Middle frontal gyrus (tissue), 1 donor: Measurements from ENCODE around the gene NR2F1-AS1.
"Not testable (repeated sequence)": the region's sequence is repeated elsewhere in the genome, so short reads cannot be mapped to it uniquely, and the experiment has no call there.

ENCODE experiments used
- DNase-seq: peaks from one replicate; pipeline ENCODE4 v3.0.0-alpha.2; 2015; ENCODE audit warnings: low spot score; ENCODE audit errors: extremely low spot score

NR2F1-AS1 gene

DNA sequence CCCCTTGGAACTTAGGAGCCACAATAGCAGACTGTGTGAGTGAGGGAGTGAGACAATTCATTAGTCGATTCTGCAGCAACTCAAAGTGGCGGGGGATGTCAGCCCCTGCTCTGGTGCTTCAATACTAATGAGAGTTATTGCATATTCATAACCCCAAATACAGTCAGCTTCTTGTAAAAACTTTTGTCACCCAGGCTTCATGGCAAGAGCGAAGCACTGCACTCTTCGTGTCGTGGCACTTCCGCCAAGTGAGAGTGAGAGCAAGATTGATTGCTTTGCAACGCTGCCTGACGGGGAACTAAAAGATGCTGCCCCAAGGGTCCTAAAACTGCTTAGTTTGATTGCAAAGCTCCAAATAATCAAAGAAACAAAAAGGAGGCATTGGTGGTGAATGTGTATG is 150.9 kb downstream of the NR2F1-AS1 start:
- DNase-seq, result no peak

DNA sequence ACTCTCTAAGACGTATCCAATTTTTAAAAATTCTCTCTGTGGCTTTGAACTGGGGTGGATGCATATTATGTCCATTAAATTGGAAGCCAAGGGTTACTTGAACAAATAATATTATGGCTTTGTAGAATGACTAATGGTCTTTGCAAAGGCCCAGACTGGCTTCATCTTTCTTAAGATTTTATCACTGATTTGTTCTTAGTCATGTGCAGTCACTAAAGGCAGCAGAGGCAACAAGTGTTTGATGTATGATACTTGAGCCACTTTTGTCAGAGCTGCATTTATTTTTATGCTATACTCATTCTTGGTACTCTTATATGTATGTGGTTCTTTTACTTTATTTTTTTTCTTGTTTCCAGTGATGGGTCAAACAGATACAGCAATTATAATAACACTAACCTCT is 152.2 kb downstream of the NR2F1-AS1 start:
- DNase-seq, result no peak

DNA sequence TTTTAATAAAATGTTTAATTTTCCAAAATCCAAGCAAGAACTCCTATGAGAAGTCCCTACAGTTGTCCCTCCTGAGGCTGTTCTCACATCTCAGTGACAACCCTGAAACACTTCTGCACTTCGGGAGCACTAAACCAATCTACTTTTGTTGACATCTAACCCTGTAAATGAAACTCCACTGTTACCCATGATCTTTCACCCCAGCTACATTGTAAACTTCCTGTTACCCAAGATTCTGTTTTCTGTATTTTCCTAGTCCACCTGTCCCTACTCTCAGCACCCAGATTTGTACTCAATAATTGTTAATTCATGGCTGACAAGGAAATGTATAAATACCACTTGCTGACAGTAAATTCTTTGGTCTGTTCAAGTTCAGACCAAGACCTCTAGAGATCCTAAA is 153.7 kb downstream of the NR2F1-AS1 start:
- no peak for DNase-seq

DNA sequence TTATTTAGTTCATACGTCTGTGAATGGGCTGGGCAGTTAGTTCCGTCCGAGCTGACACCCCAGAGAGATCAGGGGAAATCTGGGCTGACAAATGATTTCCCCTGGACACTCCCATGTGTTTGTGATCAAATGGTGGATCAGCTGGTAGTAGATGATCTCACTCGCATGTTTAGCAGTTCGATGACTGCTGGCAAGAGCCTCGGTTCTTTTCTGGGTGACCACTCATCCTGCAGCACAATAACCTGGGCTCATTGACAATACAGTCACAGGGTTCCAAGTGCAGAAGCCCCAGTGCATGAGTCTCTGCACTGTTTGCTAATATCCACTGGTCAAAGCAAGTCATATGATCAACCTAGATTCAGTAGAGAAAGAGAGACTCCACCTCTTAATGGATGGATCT is 155.9 kb downstream of the NR2F1-AS1 start:
- no peak for DNase-seq

DNA sequence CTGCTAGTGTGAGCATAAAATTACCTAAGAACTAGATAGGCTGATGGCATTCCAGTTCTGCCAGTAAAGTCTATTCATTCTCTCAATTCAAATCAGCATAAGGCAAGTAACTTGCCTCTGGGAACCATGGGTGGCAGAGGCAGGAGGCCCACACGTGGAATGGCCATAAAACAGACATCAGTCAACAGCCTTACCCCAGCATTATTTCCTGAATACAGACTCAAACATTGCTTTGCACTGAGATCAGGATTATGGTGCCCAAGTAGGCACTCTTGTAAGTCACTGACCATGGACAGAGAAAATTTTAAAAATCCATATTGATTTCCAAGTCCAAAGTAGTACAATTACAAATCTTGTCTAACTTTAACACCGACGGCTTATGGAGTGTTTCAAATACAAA is 157.7 kb downstream of the NR2F1-AS1 start:
- no peak for DNase-seq

DNA sequence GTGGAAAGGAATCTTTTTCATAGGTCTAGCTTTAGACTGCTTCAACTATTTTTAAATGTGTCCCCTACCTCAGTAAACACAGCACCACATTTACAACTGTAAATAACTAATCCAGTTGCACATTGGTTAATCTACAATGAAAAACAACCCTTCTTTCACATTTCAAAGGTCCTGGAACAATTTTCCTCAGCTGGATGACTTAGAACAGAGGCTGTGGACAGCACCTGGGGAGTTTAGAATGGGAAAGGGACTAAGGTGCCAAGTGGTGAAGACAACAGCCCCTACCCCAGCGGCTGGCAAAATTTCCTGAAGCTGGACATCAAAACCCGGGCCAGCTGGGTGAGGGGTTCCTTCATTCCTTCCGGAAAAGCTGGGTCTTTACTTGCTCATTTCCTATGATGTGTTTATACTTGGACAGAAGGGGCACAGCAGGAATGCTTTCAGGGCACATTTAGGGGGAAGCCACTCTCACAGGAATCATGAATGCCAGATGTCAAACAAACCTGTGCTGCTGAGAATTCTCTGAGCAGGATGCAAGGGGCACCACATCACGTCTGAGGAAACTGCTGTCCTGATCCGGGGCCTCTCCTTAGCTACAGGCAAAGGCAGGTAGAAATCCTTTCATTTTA is 158.3 kb downstream of the NR2F1-AS1 start:
- DNase-seq, result no peak

DNA sequence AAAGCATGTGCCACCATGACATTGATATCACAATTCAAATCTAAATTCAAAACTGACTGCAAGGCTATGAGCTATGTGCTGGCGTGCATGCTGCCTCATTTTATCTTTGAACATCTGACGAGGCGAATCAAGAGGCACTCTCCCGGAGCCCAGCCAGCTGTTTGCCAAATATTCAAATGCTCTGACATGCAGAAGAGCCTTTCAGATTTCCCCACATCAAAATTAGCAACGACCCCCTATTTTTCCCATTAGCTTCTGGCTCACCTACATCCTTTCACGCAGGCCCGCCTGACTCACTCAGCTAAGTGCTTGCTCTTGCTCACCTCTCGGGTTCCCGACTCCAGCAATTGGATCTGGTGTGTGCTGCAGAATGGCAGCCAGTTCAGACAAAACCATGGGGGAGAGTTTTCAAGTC is 159.0 kb downstream of the NR2F1-AS1 start:
- DNase-seq, result no peak

DNA sequence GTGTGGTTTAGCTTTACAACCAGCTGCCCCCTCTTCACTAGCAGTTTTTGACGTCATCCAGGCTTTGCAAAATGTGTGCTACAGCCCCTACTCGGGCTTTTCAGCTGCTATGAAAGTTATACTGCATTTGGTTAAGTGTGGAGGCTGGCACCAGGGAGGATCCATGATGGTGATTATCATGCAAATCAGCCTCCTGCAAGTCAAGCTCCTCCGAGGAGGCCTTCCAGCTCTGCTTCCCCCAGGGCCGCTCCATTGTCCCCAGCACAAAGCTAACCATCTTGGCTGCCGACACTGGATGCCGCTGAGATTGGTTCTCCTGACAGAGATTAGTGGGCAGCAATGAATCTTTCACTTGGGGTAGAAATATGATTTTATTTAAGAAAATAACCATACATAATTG is 159.6 kb downstream of the NR2F1-AS1 start:
- no peak for DNase-seq

DNA sequence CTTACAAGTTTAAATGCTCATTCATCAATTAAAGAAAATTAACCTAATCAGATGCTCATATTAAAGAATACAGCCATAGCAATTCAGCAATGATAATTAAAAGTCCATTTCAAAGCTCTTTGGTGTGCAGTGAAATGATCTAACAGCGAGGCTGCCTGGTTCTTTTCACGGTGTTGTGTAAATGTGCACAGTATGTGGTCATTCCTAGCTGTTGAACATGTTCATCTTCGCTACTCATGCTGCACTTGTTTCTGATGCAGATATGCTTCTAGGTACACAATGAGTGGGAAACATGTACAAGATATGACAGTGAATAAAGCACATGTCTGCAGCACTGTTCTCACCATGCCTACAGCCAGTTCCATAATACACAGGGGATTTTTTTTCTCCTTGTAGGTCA is 163.5 kb downstream of the NR2F1-AS1 start:
- DNase-seq, result no peak

DNA sequence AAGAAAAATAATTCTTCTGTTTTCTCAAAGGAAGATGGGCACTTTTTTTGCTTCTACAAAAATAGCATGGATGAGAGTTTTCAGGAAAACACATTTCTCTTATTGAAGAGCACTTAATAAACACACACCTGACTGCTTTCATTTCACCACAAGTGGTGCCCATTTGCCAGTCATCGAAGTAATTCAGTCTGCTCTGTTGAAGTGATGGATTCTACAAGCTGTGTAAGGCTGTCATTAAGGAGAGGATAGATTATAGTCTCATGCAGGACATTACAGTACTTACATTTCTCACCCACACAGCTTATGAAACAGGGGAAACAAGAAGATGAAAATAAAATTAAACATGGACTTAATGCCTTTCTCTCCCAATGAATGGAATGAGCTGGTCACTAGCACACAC is 165.2 kb downstream of the NR2F1-AS1 start:
- no peak for DNase-seq

DNA sequence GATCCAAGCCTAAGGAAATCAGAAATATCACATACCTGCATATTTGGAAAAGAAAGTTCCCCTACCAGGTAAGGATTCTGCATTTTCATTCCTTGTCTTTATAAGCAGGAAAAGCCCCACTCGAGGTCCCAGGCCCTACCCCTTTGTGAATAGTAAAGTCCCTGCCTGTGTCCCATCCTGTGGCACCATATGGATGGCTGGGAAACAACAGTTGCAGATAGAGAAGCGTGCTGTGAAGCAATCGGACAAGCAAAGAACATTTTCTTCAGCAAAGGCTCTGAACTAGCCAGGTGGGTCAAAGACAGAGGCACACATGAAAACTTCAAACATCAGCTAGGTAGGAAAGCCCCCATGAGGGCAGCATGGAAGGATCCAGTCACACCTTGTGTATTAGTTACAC is 169.3 kb downstream of the NR2F1-AS1 start:
- DNase-seq, result no peak

DNA sequence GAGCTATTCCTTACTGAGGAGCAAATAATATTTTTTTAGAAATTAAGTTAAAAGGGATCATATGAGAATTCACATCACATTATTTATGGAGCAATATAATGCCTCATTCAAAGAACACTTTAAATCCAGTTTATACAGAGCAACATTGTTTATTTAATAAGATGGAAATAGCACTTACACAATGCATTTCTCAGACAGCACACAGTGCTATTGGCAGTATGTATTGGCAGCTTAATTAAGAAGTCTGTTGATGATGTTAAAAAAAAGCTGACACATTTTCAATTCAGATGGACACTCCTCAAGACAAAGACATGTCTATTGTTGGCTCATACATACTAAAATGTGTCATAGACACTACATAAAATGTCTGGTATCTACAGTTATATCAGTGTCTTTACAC is 171.3 kb downstream of the NR2F1-AS1 start:
- DNase-seq, result no peak

DNA sequence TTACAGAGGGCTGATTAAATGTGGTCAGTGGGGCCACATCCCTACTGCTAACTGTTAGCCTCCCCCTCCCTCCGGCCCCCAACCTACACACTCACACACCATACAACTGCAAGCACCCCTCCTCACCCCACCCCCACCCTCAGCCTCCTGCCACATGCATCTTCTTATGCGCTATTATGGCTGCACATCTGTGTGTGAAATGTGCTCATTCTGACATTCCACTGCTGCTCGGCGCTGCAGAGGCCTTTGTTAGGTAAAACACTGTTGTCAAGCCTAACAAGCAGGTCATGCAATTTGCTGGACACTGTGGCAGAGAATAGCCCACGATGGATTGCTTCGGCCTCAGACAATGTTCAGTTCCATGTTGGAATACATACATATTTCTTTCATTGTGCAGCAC is 173.6 kb downstream of the NR2F1-AS1 start:
- no peak for DNase-seq

DNA sequence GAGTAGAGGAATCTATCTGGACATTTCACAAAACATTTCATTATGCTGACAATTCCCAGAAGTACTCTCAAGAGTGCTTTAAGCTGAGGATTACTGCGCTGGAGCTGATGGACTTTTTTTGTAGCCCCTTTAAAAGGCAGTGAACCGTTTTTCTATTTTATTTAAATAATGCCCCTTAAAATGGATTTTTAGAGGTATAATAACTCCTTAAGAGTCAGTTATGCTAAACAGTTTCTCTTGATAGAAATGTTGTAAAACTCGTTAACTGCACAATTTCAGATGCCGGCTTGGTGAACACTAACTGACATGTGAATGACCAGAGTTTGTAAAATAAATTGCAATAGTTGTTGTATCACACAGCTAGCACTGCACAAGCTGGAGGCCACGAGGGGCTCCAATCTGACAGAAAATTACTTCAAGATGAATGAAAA is 174.0 kb downstream of the NR2F1-AS1 start:
- DNase-seq, result no peak

DNA sequence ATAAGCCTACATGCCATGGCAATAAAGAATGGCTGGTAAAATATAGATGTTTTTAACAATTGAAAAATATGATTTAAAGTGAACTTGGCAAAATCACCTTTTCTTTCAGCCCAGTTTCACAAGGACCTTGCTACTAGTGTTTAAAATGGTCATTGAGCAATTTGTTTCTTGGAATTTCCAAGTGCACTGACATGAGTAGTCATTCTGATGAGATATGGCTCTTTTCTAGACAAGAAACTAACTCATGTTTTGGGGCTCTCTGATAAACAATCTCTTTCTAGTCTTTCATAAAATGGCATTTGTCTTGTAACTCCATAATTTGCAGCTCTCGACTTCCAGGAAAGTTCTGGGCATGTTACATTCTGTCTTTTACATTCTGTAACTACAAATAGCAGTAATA is 176.8 kb downstream of the NR2F1-AS1 start:
- DNase-seq, result no peak

DNA sequence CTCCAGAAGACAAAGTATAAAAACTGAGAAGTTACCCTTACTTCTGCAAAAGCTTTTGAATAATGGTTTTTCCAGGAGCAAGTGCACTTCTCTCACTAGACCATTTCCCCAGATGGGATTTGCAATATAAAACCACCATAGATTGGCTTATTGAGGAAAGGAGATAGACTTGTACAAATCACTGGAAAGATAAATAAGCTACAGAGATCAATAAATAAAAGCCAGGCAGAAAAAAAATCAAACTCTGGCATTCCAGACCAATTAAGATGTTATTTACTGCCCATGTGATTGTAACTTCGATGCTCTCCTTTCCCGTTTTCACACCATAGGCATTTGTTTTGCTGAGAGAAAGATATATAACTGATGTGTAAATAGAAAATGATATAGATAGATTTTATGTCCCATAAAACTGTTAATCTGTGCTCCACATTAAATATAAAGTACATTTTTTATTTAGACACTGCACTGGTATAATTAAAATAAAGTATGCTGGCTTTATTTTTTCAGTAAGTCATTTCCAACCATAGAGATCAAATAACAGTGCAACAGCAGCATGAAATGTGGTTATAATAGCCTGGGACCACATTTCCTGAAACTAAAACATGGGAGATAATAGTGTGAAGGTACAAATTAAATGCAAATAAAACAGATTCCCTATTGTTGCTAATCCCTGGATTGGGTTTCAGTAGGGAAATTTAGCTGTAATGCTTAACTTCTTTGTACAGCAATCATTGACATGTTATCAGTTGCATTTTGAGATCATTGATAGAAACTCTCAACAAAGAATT is 177.7 kb downstream of the NR2F1-AS1 start:
- DNase-seq, result no peak

DNA sequence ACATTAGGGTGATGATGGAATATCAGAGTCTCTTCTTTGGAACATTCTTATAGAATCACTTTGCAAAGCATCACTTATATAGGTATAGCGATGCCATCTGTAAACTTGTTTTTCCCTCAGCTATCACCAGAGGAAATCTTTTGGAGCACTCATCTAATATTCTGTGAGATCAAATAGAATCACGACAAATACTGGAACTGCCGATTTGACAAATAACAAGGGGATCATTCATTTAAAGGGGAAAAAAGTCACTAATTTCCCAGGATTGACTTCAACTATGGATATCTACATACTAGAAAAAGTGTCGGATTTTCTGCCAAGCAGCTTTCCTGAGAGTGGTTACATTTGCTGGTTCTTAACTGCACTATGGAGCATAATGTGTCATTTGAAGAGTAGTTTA is 178.6 kb downstream of the NR2F1-AS1 start:
- DNase-seq, result no peak

DNA sequence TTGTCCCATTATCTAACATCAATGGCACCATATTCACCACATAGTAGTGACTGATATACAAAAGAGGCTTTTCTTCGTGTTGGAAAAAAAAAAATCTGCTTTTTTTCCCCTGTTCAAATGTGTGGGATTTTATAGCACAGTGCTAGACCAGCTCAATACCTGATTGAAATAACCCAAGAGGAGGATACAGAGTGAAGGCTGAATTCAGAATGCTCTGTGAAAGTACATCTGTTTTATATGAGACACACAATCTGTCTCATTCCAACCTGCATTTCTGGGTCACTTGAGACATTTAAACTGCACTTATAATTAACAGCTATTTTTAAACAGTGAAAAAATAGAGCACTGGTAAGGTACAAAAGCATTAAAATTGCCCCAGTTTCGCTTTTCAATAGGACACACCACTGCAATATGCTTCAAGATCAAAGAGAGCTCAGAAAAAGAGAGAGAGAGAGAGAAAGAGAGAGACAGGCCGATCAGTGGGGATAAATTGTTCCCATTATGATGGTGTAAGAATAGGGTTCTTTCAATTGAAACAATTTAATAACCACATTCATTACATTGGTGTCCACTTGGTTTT is 179.3 kb downstream of the NR2F1-AS1 start:
- DNase-seq, result no peak

DNA sequence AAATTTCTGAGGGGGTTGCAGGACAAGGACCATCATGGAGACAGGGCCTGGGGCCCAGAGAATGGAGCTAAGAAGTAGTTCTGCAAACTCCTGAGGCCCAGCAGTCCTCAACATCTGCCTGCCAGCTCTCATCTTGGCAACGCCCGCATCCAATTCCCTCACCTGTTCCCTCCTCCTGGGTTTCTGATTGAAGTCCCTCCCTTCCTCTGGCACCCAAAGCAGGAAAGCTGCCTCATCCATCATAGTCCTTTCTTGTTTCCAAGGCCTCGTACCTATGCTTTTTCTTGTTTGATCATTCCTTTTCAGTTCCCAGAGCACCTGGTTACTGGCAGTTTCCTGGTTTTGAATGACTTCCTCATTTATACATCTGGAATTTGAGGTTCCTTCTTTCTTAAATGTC is 181.3 kb downstream of the NR2F1-AS1 start:
- DNase-seq, result no peak

DNA sequence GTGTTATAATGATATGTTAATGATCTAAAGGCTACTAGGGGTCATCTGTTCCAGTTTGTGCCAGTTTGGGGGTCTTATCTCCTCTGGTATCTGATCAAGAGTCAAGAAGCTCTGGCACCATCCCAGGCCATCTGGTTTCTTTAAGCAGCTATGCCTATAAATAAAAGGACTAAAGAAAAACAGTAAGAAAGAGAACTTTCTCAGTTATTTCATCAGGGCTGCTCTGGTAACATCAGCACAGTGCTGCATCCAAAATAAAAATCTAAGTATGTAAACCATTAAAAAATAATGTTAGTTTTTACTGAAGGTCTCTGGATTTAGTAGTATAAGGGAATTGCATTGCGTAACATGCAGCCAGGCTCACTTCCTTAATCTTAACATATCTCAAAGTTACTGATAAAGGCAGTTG is 185.0 kb downstream of the NR2F1-AS1 start:
- no peak for DNase-seq

DNA sequence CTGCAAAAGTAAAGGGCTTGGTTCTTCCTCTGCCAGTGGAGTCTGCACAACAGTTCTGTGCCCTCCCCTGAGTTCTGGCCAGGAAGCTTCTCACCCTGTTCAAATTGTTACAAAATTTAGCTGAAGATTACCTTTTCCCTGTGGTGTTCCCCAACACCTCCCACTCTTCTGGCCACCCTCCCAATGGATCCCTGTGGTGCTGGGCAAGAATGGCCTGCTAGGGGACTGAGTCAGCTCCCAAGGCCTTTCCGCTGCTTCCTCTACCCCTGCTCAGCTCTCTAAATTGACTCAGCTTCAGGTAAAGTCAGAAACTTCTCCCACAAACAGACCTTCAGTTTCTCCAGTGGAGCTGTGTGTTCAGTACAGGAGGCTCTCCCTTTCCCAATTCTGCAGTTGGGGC is 186.0 kb downstream of the NR2F1-AS1 start:
- DNase-seq, result no peak

DNA sequence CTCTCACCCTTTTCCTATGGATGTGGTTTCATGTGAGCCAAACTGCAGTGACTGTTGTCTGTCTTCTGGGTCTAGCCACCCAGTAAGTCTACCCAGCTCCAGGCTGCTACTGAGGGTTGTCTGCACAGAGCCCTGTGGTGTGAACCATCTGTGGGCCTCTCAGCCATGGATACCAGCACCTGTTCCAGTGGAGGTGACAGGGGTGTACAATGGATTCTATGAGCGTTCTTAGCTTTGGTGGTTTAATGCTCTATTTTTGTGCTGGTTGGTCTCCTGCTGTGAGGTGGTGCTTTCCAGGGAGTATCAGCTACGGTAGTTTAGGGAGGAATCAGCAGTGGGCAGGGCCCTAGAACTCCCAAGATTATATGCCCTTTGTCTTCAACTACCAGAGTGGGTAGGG is 186.7 kb downstream of the NR2F1-AS1 start:
- DNase-seq, result no peak

DNA sequence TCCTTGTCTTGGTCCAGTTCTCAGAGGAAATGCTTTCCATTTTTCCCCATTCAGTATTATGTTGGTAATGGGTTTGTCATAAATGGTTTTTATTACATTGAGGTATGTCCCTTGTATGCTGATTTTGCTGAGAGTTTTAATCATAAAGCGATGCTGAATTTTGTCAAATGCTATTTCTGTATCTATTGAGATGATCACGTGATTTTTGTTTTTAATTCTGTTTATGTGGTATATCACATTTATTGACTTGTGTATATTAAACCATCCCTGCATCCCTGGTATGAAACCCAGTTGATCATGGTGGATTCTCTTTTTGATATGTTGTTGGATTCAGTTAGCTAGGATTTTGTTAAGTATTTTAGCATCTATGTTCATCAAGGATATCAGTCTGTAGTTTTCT is 189.8 kb downstream of the NR2F1-AS1 start:
- DNase-seq, result not testable (repeated sequence)
